ENCODE results near the gene INPP5F.
"Not testable (repeated sequence)": the region's sequence is repeated elsewhere in the genome, so short reads cannot be mapped to it uniquely, and the experiment has no call there.

INPP5F gene

DNA sequence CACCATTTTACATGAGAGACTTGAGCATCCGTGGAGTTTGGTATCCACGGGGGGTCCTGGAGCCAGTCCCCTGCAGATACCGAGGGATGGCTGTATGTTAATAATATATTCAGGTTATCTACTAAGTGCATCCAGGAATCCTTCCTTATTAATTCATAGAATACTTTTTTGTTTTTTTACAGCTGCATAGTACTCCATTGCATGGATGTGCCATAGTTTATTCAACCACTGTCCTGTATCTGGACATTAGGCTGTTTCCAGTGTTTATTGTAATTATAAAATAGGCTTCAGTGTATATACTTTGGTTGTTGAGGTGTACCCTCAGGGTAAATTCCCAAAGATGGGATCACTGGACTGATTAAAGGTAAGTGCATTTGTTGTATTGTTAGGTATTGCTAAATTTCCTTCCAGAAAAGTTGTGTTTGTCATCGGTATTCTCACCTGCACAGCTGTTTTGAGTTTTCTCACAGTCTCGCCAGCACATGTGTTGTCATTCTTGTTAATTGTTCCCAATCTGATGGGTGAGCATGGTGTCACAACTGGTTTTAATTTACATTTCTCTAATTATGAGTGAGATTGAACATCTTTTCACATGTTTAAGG, 55.1 kb downstream of the INPP5F start:
- no peak for DNase-seq (ENCODE audit: low spot score)

DNA sequence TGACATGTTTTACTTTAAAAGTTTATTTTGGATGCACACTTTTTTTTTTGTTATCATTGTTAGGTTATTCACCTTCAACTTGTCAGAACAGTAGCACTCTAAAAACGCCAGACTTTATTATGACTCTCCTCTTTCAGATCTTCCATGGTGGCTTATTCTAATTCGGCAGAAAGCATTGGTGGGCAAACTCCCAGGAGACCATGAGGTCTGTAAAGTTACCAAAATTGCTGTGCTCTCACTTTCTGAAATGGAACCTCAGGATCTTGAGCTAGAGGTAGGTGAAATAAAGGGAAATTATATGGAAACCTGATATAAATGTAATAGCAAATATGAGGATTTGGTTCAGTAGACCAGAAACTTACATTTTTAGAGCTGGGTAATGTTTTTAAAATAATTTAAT, 55.6 kb downstream of the INPP5F start:
- DNase-seq (ENCODE audit: low spot score): no peak

DNA sequence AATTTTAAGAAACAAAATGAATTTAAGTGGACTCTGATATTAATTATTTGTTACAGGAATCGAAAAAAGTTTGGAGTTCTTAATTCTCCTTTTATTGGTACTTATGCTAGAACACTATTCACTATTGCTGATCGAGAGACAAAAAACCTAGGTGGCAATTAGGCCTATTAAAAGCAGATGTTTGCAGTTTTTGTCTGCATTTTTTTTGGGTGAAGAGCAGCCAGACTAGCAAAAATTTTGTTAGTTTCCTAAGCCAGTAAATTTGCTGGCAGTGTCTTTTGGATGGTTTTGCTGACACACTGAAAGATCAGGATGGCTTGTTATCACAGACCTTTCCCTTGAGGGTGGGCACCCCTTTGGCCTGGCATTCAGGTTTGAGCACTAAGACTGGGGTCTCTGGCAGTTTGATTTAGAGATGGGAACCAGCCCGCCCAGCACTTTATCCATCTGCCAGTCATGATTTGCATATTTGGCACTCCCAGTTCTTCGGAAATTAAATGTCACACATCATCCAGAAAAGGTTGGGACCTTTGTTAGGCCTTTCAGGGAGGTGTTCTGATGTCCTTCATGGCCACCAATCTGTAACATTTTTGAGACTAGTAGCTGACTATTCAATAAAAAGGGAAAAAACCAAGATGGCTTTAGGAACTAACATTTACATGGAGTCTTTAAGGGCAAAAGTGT, 57.3 kb downstream of the INPP5F start:
- DNase-seq (ENCODE audit: low spot score): no peak

- no peak for DNase-seq (ENCODE audit: low spot score)
Measured at GRCh38 chr10:119783665-119784027, 57.8 kb downstream of the INPP5F start.

DNA sequence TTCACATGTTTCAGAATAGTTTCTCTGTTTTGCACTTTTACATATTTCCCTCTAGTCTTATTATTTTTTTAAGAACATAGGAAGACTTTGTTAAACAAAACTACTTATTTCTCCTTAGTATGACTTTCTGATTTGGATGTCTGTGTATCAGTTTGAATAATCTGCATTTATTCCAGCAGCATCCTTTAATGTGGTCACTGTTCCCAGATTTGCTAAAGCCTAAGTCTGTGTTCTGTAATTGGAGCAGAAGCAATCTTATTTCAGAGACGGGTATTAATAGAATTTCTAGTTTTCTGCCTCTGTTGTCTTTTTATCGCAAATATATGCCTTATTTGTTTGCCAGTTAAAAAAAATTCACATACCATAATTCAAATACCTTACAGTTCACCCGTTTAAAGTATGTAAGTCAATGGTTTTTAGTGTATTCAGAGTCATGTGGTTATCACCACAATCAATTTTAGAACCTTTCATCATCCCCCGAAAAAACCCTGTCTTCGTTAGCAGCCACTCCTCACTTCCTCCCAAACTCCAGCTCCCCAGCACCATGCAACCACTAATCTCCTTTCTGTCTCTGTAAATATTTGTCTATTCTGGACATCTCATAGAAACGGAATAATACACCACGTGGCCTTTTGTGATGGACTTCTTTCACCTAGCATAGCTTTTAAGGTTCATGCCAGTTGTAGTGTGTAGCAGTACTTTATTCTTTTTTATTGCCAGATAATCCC, 58.7 kb downstream of the INPP5F start:
- DNase-seq (ENCODE audit: low spot score): no peak

GRCh38 chr10:119786117-119786769, 60.4 kb downstream of the INPP5F start:
- no peak for DNase-seq (ENCODE audit: low spot score)

- DNase-seq (ENCODE audit: low spot score): not testable (repeated sequence)
Measured at GRCh38 chr10:119795101-119795500, 69.3 kb downstream of the INPP5F start.

DNA sequence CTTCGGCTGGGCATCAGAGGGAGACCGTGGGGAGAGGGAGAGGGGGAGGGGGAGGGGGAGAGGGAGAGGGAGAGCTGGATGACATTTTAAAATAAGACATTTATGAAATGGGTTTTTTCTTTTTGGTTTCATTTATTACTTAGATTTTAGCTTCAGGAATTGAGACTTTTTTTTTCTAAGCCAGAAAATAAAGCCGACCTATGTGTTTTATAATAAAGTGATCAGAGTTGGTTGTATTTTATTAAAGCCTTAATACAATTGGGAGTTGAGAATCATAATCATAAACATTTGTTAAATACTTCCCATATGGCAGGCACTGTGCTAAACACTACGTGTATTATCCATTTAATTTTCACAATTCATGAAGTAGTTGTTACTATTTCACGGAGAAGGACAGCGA, 70.2 kb downstream of the INPP5F start:
- DNase-seq (ENCODE audit: low spot score): no peak

- no peak for DNase-seq (ENCODE audit: low spot score)
Measured at GRCh38 chr10:119801176-119801575, 75.3 kb downstream of the INPP5F start.

DNA sequence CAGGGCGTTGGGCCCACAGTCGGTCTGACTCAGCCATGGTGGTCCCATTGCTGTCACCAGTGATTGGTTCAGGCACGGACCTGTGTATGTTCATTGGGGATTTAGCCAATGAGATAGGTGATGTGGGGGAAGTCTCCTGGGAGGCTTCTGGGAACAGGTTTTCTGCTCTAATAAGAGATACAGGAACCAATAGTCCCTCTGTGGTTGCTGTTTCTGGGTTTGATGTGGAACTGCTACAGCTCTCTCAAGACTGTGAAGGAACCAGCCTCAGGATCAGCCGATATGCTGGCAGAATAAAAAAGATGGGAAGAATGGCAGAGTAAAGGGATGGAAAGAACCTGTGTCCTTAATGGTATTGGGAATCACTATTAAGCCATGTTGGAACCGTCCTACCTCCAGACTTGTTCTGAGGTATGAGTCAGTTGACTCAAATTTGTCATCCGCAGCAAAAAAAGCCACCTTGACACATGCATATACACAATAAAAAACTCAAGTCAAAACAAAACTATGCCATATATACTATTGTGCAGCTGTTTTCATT, 76.2 kb downstream of the INPP5F start:
- no peak for DNase-seq (ENCODE audit: low spot score)

GRCh38 chr10:119803264-119803663, 77.4 kb downstream of the INPP5F start:
- no peak for DNase-seq (ENCODE audit: low spot score)

DNA sequence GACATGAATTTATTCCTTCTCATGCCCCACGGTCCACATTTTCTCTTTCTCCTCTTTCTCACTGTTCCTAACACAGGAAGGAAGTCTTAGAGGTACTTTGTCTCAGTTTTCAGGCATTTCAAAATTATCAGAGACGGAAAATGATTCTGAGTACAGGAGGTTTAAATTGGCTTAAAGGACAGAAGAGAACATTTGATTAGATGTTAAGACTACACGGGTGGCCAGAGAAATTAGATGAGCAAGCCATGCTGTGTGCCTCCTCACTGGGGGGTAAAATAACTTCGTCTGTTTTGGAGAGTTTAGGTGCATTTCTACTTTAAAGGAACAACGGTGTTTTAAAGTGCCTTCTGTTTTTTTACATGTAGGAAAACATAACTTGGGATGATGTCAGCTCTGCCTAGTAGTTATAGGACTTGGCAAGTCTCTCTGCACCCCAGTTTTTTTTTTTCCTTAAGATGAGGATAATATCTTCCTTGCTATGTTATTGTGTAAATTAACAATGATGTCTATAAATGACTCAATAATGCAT, 79.9 kb downstream of the INPP5F start:
- DNase-seq (ENCODE audit: low spot score): no peak

- no peak for DNase-seq (ENCODE audit: low spot score)
Measured at GRCh38 chr10:119806334-119807130, 80.7 kb downstream of the INPP5F start.

- DNase-seq (ENCODE audit: low spot score): no peak
Measured at GRCh38 chr10:119807960-119808697, 82.3 kb downstream of the INPP5F start.

- DNase-seq (ENCODE audit: low spot score): peak; percentile 53
Measured at GRCh38 chr10:119811122-119811521, 85.3 kb downstream of the INPP5F start.

- no peak for DNase-seq (ENCODE audit: low spot score)
Measured at GRCh38 chr10:119812684-119813083, 86.8 kb downstream of the INPP5F start.

DNA sequence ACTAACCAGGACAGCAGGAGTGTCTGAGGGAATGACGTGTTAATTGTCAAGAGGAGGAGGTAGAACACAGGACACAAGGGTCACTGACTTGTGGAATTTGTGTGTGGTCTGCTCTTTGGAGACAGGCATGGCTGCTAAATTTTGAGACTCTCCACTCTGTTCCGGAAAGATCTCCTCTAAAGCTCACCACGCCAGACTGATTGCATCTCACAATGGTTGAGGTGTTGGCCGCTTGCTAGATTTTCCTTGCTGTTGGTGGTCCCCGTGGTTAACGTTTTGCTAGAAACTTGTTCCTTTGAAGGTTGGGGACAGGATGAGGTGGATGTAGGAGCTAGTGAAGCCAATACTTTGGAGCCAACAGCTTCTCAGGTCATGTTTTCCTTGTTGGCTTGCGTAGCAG, 89.8 kb downstream of the INPP5F start:
- no peak for DNase-seq (ENCODE audit: low spot score)

GRCh38 chr10:119817991-119818888, 92.4 kb downstream of the INPP5F start:
- DNase-seq (ENCODE audit: low spot score): peak; percentile 17

GRCh38 chr10:119818889-119819270, 93.0 kb downstream of the INPP5F start:
- DNase-seq (ENCODE audit: low spot score): no peak

DNA sequence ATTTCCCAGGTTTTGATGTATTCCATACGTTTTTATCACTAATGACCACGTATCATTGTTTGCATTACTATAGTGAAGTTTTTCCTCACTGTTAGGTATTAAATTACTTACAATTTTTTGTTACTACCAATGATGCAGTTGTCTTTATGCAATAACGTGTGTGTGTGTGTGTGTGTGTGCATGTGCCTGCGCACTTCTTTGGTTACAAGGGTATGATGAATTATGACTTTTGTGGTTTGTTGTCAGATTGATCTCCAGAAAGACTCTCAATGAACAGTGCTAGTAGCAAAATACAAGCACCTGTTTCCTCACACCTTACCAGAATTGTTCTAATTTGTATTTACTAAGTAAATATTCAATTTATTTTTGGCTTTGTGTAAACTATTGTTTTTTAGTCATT, 95.3 kb downstream of the INPP5F start:
- no peak for DNase-seq (ENCODE audit: low spot score)

Measured in D341Med (cell line).